Mucosa of descending colon (tissue), 3 donors: ENCODE results near the gene MTIF3. TPM values are rescaled to one million over a fixed set of nuclear protein-coding genes. Genes with fewer than 3 reads are reported as not detected.
A peak's percentile ranks its signal among the peaks of the same experiment; 100 is the strongest.

Source experiments
- ATAC-seq: fragments of 200-7000 bp; cut with Tn5 transposase; one replicate; pipeline ENCODE4 v1.9.1; 2020; ENCODE audit warnings: mild to moderate bottlenecking, moderate library complexity
- DNase-seq, 3 donors: peaks; one replicate each; pipeline ENCODE4 v3.0.0-alpha.2; 2020
- H3K36me3 ChIP-seq: fragments of 200-600 bp; one replicate; pipeline ENCODE4 v1.8.0; 2021; ENCODE audit warnings: low read depth, mild to moderate bottlenecking
- H3K4me1 ChIP-seq: fragments of 200-600 bp; one replicate; pipeline ENCODE4 v1.8.0; 2021; ENCODE audit warnings: low read depth, mild to moderate bottlenecking
- H3K4me3 ChIP-seq: fragments of 200-600 bp; one replicate; pipeline ENCODE4 v1.8.0; 2021; ENCODE audit warnings: mild to moderate bottlenecking
- H3K9me3 ChIP-seq: fragments of 200-600 bp; one replicate; pipeline ENCODE4 v1.8.0; 2021; ENCODE audit warnings: mild to moderate bottlenecking
- CTCF ChIP-seq: fragments of 200-600 bp; IDR thresholded peaks from one replicate; pipeline ENCODE4 v1.8.0; 2022; ENCODE audit warnings: antibody characterized with exemption, mild to moderate bottlenecking
- intact Hi-C, 2 donors: fragments of 100-400 bp; cut with DNase I in 1 of 2; cut with micrococcal nuclease in 1 of 2; formaldehyde crosslinking; loops; one replicate each; pipeline versions ENCODE4 v1.11.0 to v1.11.1; 2022; cut with DNase I, micrococcal nuclease
- long read RNA-seq, 2 donors: library from polyadenylated mRNA; unstranded; transcript quantifications; one replicate each; pipeline ENCODE4 v2.0.0, GENCODE V29; 2019 to 2021
- total RNA-seq, 3 donors: library from RNA; stranded (reverse); fragmentation: NEBNext Ultra II Directional in 2 of 3; extraction: Animal tissue kit (Norgen Biotek cat#: 25700) in 2 of 3; gene quantifications; one replicate each; pipeline versions ENCODE4 v1.2.1 to v1.2.4, GENCODE V29; 2021 to 2023
- donor health status: DM: no; HTN: no; CAD: no; lungs with moderate emphysema.
- donor health status: DM: no; HTN: no; CAD: no.
- donor health status: DM: no; HTN: yes; CAD: no.

The MTIF3 gene
- 10 to 100 TPM; 54.1 to 57.4 (median 56.3) TPM for total RNA-seq
- long read RNA-seq, donor 1, transcript MTIF3-202 (5 exons, 1,005 nt): major isoform, 29 of 59 reads
- long read RNA-seq, donor 1, partial matches to known transcripts: 4 of 59 reads
- long read RNA-seq, donor 1, other reads (novel, unspliced or antisense): 22 of 59 reads
- long read RNA-seq, donor 2, transcript MTIF3-202 (5 exons, 1,005 nt): major isoform, 14 of 49 reads
- long read RNA-seq, donor 2, partial matches to known transcripts: 17 of 49 reads
- long read RNA-seq, donor 2, other reads (novel, unspliced or antisense): 13 of 49 reads

- intact Hi-C loops: no loop called here
- no peaks in the 10 kb centered on the region for H3K9me3 ChIP-seq
- no peaks in the 10 kb centered on the region for H3K36me3 ChIP-seq
- H3K4me3 ChIP-seq: peak within 1 kb of the TSS; percentile 56
- peak; percentile 16 for TF ChIP-seq CTCF
- DNase-seq (peak; percentile 96 to 99 (median 98)), ATAC-seq (peak; percentile 95)
- peaks cover 13% of the 10 kb centered on the region for H3K4me1 ChIP-seq
These were observed at the start of gene MTIF3 for GRCh38 chr13:27449936-27450828. Gene MTIF3, minus strand, starts transcription at chr13:27450564. Its CDS starts 10,116 bp downstream, at chr13:27440448.

- no peaks in the 10 kb centered on the region for H3K4me1 ChIP-seq
- no peaks in the 10 kb centered on the region for H3K36me3 ChIP-seq
- H3K9me3 ChIP-seq: no peaks in the 10 kb centered on the region
- TF ChIP-seq CTCF: no peak
- no peak overlapping the region for H3K4me3 ChIP-seq
- ATAC-seq: no peak
- DNase-seq: no peak
- intact Hi-C loops: no loop called here
These were observed 47.3 kb upstream of the MTIF3 start for GRCh38 chr13:27497563-27498230.

- TF ChIP-seq CTCF: no peak
- H3K36me3 ChIP-seq: no peaks in the 10 kb centered on the region
- intact Hi-C loops: no loop called here
- no peaks in the 10 kb centered on the region for H3K4me1 ChIP-seq
- no peak overlapping the region for H3K4me3 ChIP-seq
- DNase-seq (no peak), ATAC-seq (no peak)
- H3K9me3 ChIP-seq: no peaks in the 10 kb centered on the region
These were observed 46.3 kb upstream of the MTIF3 start for GRCh38 chr13:27496536-27497273.

- Histone ChIP-seq H3K4me1 (no peaks in the 10 kb centered on the region), H3K4me3 (no peak overlapping the region), H3K36me3 (no peaks in the 10 kb centered on the region), H3K9me3 (no peaks in the 10 kb centered on the region)
- intact Hi-C loops: no loop called here
- DNase-seq: no peak
- TF ChIP-seq CTCF: no peak
- ATAC-seq: no peak
These were observed 45.6 kb upstream of the MTIF3 start for GRCh38 chr13:27496006-27496405.

GRCh38 chr13:27495551-27495950 is 45.2 kb upstream of the MTIF3 start:
- intact Hi-C loops: no loop called here
- Histone ChIP-seq H3K36me3 (no peaks in the 10 kb centered on the region), H3K4me3 (no peak overlapping the region), H3K9me3 (no peaks in the 10 kb centered on the region), H3K4me1 (no peaks in the 10 kb centered on the region)
- no peak for ATAC-seq
- no peak for DNase-seq
- TF ChIP-seq CTCF: no peak
